Measurements from ENCODE around the gene SZT2.

GRCh38 chr1:43438953-43439581, 49.4 kb downstream of the SZT2 start:
- no peak for TF ChIP-seq CTCF (IDR thresholded peaks at IDR 0.05 in 2 of 3, conservative IDR thresholded peaks at IDR 0.05 in 1 of 3; ENCODE audit: control insufficient read depth in 2 of 3, extremely low read depth in 1 of 3, insufficient read depth in 1 of 3, low read depth in 3 of 3, low read length in 3 of 3)
- no peak for TF ChIP-seq USF2 (IDR thresholded peaks at IDR 0.05; ENCODE audit: borderline replicate concordance, low read depth, low read length)
- TF ChIP-seq EZH2 (IDR thresholded peaks at IDR 0.05; ENCODE audit: borderline replicate concordance, control insufficient read depth, low read depth, low read length) = no peak
- no peak for TF ChIP-seq NFIC (IDR thresholded peaks at IDR 0.05; ENCODE audit: low read depth, low read length)
- TF ChIP-seq NFYB (IDR thresholded peaks at IDR 0.05; ENCODE audit: insufficient read depth, low read depth, low read length) = no peak
- no peak for TF ChIP-seq ELK1 (IDR thresholded peaks at IDR 0.05; ENCODE audit: low read depth, low read length)
- TF ChIP-seq SP1 (IDR thresholded peaks at IDR 0.05; ENCODE audit: low read depth, low read length) = no peak
- no peak for TF ChIP-seq CHD2 (IDR thresholded peaks at IDR 0.05; ENCODE audit: borderline replicate concordance, low read depth, low read length)
- no peak for TF ChIP-seq RAD51 (IDR thresholded peaks at IDR 0.05)
- no peak for TF ChIP-seq RCOR1 (conservative IDR thresholded peaks at IDR 0.05; ENCODE audit: low read depth, low read length)
- TF ChIP-seq POLR2AphosphoS5 (IDR thresholded peaks at IDR 0.05; ENCODE audit: low read length) = no peak
- no peak for TF ChIP-seq SPI1 (IDR thresholded peaks at IDR 0.05; ENCODE audit: borderline replicate concordance, insufficient read depth, low read depth, low read length)
- TF ChIP-seq REST (IDR thresholded peaks at IDR 0.05; ENCODE audit: low read depth, low read length) = no peak

Data from GM12878 (cell line).